ENCODE data around the gene ARMC2.
"Not testable (repeated sequence)": the region's sequence is repeated elsewhere in the genome, so short reads cannot be mapped to it uniquely, and the experiment has no call there.

Gene ARMC2

GRCh38 chr6:108872575-108872974 lies 24.4 kb downstream of the ARMC2 start:
- no peak for DNase-seq

DNA sequence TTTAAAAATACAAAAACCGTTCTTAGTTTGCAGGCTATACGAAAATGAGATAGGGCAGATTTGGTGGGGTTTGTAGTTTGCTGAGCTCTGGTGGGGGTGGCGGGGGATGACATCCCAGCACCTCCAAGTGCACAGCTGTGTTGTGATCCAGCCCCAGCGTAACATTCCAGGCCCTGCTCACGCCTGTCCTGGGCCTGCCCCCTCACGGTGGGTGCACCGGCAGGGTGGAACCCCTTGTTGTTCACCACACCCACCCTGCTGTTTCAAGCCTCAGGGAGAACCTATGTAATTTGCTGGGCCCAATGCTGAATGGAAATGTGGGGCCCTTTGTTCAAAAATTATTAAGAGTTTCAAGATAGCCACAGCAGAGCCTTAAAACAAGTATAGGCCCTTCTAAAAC lies 25.0 kb downstream of the ARMC2 start:
- no peak for DNase-seq

GRCh38 chr6:108873971-108874370 lies 25.7 kb downstream of the ARMC2 start:
- DNase-seq, result no peak

DNA sequence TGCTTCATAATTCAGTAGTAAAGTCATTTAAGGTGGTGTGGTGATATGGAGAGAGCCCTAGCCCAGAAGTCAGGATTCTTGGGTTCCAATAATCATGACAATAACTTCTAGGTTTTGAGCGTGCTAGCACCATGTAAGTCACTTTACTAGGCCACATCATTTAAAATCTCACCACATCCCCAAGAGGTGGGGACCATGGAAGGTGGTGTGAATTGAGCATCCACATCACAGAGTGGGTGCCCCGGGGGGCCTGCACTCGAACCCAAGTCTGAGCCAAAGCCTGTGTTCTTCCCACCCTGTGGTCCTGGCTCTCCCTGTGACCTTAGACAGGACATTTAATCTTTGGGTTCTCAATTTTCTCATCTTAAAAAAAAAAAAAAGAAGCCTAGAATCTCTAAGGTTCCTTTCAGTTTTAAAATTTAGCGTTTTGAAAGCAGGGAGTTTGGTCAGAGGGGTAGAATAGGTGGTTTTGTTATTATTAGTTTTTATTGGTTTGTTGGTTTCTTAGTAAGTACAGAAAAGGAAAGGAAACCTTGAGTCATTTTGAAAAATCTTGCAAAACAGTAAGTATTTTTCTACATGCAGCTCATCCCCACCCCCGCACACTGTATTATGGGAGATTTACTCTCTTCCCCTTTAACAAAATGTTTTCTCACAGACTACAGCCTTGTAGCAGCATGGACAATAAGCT lies 26.4 kb downstream of the ARMC2 start:
- no peak for DNase-seq

- DNase-seq, result no peak
Observed at GRCh38 chr6:108875161-108875555, 26.9 kb downstream of the ARMC2 start.

DNA sequence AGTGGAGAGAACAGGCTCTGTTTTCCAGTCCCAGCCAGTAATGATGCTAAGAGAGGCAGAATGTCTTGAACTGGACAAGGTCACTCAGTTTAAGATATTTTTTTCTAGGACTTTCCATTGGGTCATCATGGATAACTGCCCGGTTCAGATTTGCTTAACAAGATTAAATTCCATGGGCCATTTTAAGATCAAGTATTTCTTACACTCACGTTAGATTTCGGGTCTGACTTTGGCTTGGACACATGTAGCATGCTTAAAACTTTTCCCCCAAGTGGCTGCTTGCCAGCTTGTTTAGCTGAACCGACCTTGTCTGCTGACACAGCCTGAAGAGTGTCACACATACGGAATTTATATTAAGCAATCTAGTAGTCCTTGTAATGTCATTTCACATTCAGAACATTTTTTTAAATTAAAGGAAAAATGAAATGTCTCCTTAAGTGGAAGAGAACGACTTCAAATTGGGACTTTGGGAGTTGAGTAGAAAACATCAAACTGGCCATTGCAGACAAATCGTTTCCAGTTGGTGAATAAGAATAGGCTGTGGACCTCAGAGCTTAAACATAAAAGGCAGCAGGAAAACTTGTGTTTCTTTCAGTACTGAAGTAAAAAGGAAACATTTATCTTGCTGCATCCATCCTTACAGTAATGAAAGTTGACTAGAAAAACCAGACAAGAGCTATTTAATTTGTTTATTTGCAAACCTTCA lies 29.0 kb downstream of the ARMC2 start:
- DNase-seq, result no peak

- no peak for DNase-seq
Observed at GRCh38 chr6:108878942-108879341, 30.7 kb downstream of the ARMC2 start.

- DNase-seq, result no peak
Observed at GRCh38 chr6:108883172-108883571, 35.0 kb downstream of the ARMC2 start.

- no peak for DNase-seq
Observed at GRCh38 chr6:108884211-108885059, 36.2 kb downstream of the ARMC2 start.

DNA sequence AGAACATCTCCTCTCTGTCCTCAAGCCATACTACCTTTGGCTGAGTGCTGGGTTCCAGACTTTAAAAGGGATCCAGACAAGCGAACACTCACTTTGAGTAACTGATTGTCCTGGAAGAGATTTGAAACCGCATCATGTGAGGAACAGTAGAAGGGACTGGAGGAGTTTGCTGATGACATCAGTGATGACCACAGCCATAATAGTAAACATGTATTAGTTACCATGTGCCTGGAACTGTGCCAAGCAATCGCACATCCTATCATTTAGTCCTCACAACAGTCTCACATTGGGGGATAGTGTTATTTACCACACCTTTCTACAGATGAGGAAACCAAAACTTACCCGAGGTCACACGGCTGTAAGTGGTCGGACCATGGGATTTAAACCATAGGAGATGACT lies 39.8 kb downstream of the ARMC2 start:
- no peak for DNase-seq

DNA sequence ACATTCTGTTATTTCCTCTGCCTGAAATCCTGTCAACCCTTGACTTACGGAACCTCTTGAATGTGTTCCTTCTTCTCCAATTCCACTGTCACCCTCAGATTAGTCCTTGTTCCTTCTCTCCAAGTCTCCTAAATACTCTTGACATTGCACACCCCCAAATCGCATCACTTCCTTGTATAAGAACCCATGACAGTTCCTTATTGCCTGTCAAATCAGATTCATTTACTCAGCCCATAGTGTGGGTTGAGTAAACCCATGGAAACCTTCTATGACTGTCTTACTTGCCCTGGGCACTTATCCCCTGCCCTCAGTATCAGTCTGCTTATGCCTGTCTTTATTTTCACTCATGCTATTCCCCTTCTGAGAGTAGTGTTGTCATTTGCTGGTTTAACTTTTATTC lies 40.5 kb downstream of the ARMC2 start:
- no peak for DNase-seq

GRCh38 chr6:108890898-108891297 lies 42.7 kb downstream of the ARMC2 start:
- not testable (repeated sequence) for DNase-seq

GRCh38 chr6:108895571-108895970 lies 47.3 kb downstream of the ARMC2 start:
- DNase-seq, result no peak

DNA sequence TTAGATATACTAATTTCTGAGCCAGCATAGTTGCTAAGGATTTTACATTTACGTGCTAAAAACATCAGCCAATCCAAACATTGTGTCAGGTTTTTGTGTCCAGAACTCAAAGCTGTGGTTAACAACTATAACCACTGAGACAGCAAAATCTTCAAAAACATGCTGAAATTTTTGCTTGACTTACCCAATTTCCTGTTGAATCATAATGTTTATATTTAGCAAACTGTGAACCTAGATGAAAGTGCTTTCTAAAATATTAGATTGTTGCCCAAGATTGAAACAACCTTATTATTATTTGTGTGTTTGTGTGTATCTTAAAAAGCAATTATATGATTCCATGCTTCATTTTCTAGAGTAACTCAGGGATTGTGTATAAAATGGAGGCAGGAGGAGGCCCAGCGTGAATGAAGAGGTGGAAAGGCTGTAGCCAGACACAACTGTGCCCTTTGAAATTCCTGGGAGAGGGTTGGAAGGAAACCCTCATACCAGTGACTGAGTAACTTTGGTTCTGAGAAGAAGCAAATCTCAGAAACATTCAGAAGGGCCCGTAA lies 48.0 kb downstream of the ARMC2 start:
- DNase-seq, result no peak

- no peak for DNase-seq
Observed at GRCh38 chr6:108897371-108897770, 49.1 kb downstream of the ARMC2 start.

DNA sequence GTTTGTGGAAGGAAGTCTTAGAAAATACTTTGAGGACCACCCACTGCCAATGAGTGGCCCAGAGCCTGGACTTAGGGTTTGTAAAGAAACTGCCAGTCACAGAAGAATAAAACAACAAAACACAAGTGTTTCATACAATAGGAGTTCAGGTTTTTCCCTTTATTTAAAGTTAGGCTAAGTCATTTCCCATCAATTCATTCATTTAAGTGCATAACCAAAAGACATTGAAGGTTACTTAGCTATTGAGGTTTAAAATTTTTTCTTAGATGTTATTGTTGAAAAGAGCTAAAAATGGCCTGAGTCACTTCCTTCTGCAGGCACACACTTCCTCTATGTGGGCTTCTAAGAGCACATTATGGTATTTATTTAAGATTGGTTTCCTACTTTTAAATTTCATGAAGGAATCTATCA lies 54.2 kb downstream of the ARMC2 start:
- no peak for DNase-seq

GRCh38 chr6:108903796-108904195 lies 55.6 kb downstream of the ARMC2 start:
- no peak for DNase-seq

GRCh38 chr6:108904741-108905140 lies 56.5 kb downstream of the ARMC2 start:
- DNase-seq, result no peak

GRCh38 chr6:108914235-108915022 lies 66.2 kb downstream of the ARMC2 start:
- no peak for DNase-seq

- DNase-seq, result no peak
Observed at GRCh38 chr6:108915258-108915657, 67.0 kb downstream of the ARMC2 start.

- DNase-seq, result no peak
Observed at GRCh38 chr6:108916026-108916686, 67.9 kb downstream of the ARMC2 start.

GRCh38 chr6:108920751-108921150 lies 72.5 kb downstream of the ARMC2 start:
- DNase-seq, result no peak

Measured in activated gamma-delta T cell (primary cell).